ENCODE results near the gene CALHM6.
"Not testable (repeated sequence)": the region's sequence is repeated elsewhere in the genome, so short reads cannot be mapped to it uniquely, and the experiment has no call there.

The CALHM6 gene

GRCh38 chr6:116483616-116484015 lies 22.4 kb downstream of the CALHM6 start:
- no peak for DNase-seq

GRCh38 chr6:116485559-116486184 lies 24.5 kb downstream of the CALHM6 start:
- no peak for DNase-seq

DNA sequence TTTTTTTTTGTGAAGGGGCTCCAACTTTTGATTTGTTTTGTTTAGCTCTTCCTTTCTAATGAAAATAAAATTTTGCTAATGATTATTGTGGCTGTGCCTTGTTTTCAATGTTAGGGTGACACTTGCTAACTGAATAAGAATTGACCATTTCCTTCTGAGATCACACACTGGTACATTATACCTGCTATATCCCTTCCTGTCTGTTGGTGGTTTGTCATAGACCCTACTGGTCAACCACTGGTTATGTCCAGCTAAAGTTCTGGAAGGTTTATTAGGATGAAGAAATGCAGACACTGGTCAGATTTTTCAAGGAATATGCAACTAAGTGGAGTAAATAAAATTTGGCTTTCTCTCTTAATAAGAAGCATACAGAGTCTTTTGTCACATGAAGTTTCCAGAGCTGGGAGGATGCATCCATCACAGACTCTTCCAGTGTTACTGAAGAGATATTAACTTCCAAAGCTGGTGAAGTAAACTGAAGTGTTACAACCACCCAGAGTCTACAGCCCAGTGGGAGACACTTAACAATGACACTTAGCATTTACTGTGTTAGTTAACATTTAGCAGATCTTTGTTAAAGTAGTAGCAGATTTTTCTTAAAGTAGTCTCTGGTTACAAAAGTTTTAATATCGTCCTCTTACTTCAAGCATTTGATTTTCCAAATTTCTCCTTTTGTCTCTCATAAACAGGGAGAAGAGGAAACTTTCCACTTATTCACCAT lies 30.6 kb downstream of the CALHM6 start:
- no peak for DNase-seq

DNA sequence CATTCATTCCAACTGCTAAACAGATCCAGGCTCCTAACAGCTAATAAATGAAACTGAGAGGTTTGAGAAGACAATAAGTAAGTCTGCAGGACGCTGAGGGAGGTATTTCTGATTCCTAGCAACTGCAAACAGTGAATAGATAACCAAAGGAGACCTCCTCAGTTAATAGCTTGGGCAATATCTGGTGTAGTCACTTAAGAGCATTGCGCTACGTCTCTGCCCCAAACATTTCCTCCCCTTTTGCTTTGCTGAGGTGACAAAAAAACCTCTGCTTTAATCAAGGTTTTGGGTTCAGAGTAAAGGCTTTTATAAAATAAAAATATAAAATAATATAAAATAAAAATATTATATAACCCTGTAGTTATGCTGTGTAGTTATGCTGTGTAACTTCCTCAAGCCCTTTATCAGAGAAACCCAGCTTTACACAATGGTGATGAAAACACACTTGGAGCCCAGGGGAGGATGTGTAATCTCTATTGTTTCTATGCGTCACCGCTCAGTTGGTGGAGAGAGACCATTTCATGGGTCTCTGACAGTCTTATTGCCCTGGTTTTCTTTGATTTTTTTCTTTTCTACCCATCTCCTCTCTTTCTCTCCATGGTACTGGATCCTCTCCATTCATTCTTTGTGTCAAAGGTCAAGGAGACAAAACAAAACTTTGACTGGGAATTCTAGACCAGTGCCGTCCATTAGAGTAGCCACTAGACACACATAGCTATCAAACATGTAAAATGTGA lies 31.3 kb downstream of the CALHM6 start:
- no peak for DNase-seq

DNA sequence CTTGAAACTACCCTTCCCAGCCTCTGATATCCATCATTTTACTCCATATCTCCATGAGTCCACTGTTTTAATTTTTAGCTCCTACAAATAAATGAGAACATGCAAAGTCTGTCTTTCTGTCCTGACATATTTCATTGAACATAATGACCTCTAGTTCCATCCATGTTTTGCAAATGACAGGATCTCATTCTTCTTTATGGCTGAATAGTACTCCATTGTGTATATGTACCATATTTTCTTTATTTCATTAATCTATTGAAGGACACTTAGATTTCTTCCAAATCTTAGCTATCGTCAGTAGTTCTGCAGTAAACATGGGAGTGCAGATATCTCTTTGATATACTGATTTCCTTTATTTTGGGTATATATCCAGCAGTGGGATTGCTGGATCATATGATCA lies 34.0 kb downstream of the CALHM6 start:
- not testable (repeated sequence) for DNase-seq

GRCh38 chr6:116497113-116497676 lies 36.0 kb downstream of the CALHM6 start:
- no peak for DNase-seq

DNA sequence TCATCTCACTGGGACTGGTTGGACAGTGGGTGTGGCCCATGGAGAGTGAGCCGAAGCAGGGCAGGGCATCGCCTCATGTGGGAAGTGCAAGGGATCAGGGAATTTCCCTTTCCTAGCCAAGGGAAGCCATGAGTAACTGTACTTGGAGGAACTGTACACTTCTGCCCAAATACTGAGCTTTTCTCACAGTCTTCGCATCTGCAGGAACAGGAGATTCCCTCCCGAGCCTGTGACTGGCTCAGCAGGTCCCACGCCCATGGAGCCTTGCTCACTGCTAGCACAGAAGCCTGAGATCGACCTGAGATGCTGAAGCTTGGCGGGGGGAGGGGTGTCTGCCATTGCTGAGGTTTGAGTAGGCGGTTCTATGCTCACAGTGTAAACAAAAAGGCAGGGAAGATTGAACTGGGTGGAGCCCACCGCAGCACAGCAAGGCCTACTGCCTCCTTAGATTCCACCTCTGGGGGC lies 39.8 kb downstream of the CALHM6 start:
- DNase-seq, result no peak

GRCh38 chr6:116507324-116507723 lies 46.1 kb downstream of the CALHM6 start:
- DNase-seq, result no peak

- DNase-seq, result no peak
These were observed 47.4 kb downstream of the CALHM6 start for GRCh38 chr6:116508527-116508926.

DNA sequence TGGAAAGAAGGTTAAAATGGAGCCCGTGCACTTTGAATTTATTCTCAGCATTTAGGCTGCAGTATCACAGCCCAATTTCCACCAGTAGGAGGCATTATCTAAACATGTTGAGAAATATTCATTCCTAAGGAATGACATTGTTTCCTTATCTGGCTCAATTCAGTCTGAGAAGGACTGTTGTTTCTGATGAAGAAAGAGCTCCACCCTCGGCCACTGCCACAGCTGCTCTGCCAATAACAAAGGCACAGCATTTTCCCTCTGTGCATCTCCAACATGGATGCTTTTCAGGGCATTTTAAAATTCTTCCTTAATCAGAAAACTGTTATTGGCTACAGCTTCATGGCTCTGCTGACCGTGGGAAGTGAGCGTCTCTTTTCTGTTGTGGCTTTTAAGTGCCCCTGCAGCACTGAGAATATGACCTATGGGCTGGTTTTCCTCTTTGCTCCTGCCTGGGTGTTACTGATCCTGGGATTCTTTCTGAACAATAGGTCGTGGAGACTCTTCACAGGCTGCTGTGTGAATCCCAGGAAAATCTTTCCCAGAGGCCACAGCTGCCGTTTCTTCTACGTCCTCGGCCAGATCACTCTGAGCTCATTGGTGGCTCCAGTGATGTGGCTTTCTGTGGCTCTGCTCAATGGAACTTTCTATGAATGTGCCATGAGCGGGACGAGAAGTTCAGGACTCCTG lies 50.4 kb downstream of the CALHM6 start, which contains the start of gene CALHM5:
Gene CALHM5 (plus strand): TSS at position 216 of the 687 bp plus-strand sequence. CDS start 58 bp downstream, at position 274.
- DNase-seq, result no peak

GRCh38 chr6:116512111-116512559 lies 51.0 kb downstream of the CALHM6 start:
- no peak for DNase-seq

- no peak for DNase-seq
These were observed 51.6 kb downstream of the CALHM6 start for GRCh38 chr6:116512734-116513133.
